BE2C (cell line): ENCODE results near the gene TRDMT1.
A peak's percentile ranks its signal among the peaks of the same experiment; 100 is the strongest.

Experiments
- DNase-seq: peaks from one replicate; pipeline ENCODE4 v3.0.0-alpha.2; 2020
- H3K27me3 ChIP-seq: fragments of 250-450 bp; sonication (Bioruptor Pico); 2 replicates; pipeline ENCODE4 v1.5.1; 2020; ENCODE audit warnings: mild to moderate bottlenecking
- H3K36me3 ChIP-seq: fragments of 250-450 bp; sonication (Bioruptor Pico); 2 replicates; pipeline ENCODE4 v1.5.1; 2020; ENCODE audit warnings: mild to moderate bottlenecking
- H3K4me1 ChIP-seq: fragments of 250-450 bp; sonication (Bioruptor Pico); 2 replicates; pipeline ENCODE4 v1.5.1; 2020
- H3K4me3 ChIP-seq: 2 replicates; pipeline ENCODE4 v1.5.1; 2011; ENCODE audit warnings: low read depth, low read length
- H3K9me3 ChIP-seq: fragments of 250-450 bp; sonication (Bioruptor Pico); 2 replicates; pipeline ENCODE4 v1.5.1; 2020
- CTCF ChIP-seq: IDR thresholded peaks from 2 replicates; pipeline ENCODE4 v1.5.1; 2012; ENCODE audit warnings: mild to moderate bottlenecking, low read depth, low read length

The TRDMT1 gene

GRCh38 chr10:17237915-17238444, 36.5 kb upstream of the TRDMT1 start:
- peaks cover 3% of the 10 kb centered on the region; the same call in 1 of the 2 replicates for H3K36me3 ChIP-seq
- DNase-seq: no peak
- no peaks in the 10 kb centered on the region for H3K27me3 ChIP-seq
- no peaks in the 10 kb centered on the region for H3K9me3 ChIP-seq
- H3K4me1 ChIP-seq: no peaks in the 10 kb centered on the region
- no peak overlapping the region for H3K4me3 ChIP-seq
- TF ChIP-seq CTCF: no peak

GRCh38 chr10:17237149-17237527, 35.7 kb upstream of the TRDMT1 start:
- no peaks in the 10 kb centered on the region for H3K9me3 ChIP-seq
- no peak for TF ChIP-seq CTCF
- no peaks in the 10 kb centered on the region for H3K4me1 ChIP-seq
- DNase-seq: no peak
- no peaks in the 10 kb centered on the region for H3K27me3 ChIP-seq
- no peak overlapping the region for H3K4me3 ChIP-seq
- peaks cover 3% of the 10 kb centered on the region; the same call in 1 of the 2 replicates for H3K36me3 ChIP-seq

GRCh38 chr10:17236468-17237148, 35.1 kb upstream of the TRDMT1 start:
- Histone ChIP-seq H3K9me3 (no peaks in the 10 kb centered on the region), H3K36me3 (peaks cover 3% of the 10 kb centered on the region; the same call in 1 of the 2 replicates), H3K4me1 (no peaks in the 10 kb centered on the region), H3K4me3 (no peak overlapping the region), H3K27me3 (no peaks in the 10 kb centered on the region)
- TF ChIP-seq CTCF: no peak
- DNase-seq: no peak

GRCh38 chr10:17235136-17235535, 33.7 kb upstream of the TRDMT1 start:
- DNase-seq: no peak
- peaks cover 3% of the 10 kb centered on the region; the same call in 1 of the 2 replicates for H3K36me3 ChIP-seq
- H3K4me1 ChIP-seq: no peaks in the 10 kb centered on the region
- peaks cover under 1% of the 10 kb centered on the region for H3K27me3 ChIP-seq
- no peak overlapping the region for H3K4me3 ChIP-seq
- peak; percentile 20; the same call in 1 of the 2 replicates for TF ChIP-seq CTCF
- no peaks in the 10 kb centered on the region for H3K9me3 ChIP-seq

- peaks cover 3% of the 10 kb centered on the region; the same call in 1 of the 2 replicates for H3K36me3 ChIP-seq
- H3K9me3 ChIP-seq: no peaks in the 10 kb centered on the region; the same call in 1 of the 2 replicates
- no peak overlapping the region for H3K4me3 ChIP-seq
- no peaks in the 10 kb centered on the region for H3K4me1 ChIP-seq
- DNase-seq: no peak
- peaks cover 7% of the 10 kb centered on the region for H3K27me3 ChIP-seq
- no peak for TF ChIP-seq CTCF
Measured at GRCh38 chr10:17234431-17234945, 33.0 kb upstream of the TRDMT1 start.
